Activated CD4-positive, alpha-beta T cell treated with anti-CD3 and anti-CD28 coated beads for 4 hours (primary cell): ENCODE results near the gene UHRF1.
"Not testable (repeated sequence)": the region's sequence is repeated elsewhere in the genome, so short reads cannot be mapped to it uniquely, and the experiment has no call there.

Experiments
- DNase-seq, 2 donors: peaks; one replicate each; pipeline ENCODE4 v3.0.0-alpha.2; 2020

Gene UHRF1

GRCh38 chr19:4938461-4938860 lies 29.2 kb downstream of the UHRF1 start:
- DNase-seq: not testable (repeated sequence)

GRCh38 chr19:4939466-4939865 lies 30.2 kb downstream of the UHRF1 start:
- no peak for DNase-seq

GRCh38 chr19:4941638-4942169 lies 32.4 kb downstream of the UHRF1 start:
- not testable (repeated sequence) for DNase-seq

- DNase-seq: not testable (repeated sequence)
Observed at GRCh38 chr19:4950650-4951049, 41.3 kb downstream of the UHRF1 start.

GRCh38 chr19:4951656-4952055 lies 42.4 kb downstream of the UHRF1 start:
- no peak for DNase-seq

- no peak for DNase-seq
Observed at GRCh38 chr19:4952945-4953344, 43.6 kb downstream of the UHRF1 start.

GRCh38 chr19:4954320-4955149 lies 45.2 kb downstream of the UHRF1 start:
- DNase-seq: not testable (repeated sequence)

- no peak for DNase-seq
Observed at GRCh38 chr19:4955274-4955673, 46.0 kb downstream of the UHRF1 start.

- DNase-seq: no peak
Observed at GRCh38 chr19:4957981-4958380, 48.7 kb downstream of the UHRF1 start.

- DNase-seq: no peak
Observed at GRCh38 chr19:4962085-4962619, 52.9 kb downstream of the UHRF1 start.

- no peak for DNase-seq
Observed at GRCh38 chr19:4965061-4965460, 55.8 kb downstream of the UHRF1 start.

- no peak for DNase-seq
Observed at GRCh38 chr19:4966591-4966990, 57.3 kb downstream of the UHRF1 start.

GRCh38 chr19:4967738-4968461 lies 58.6 kb downstream of the UHRF1 start:
- no peak for DNase-seq

GRCh38 chr19:4968462-4969291 lies 59.4 kb downstream of the UHRF1 start, which contains the start of gene KDM4B:
Gene KDM4B, plus strand, starts transcription at chr19:4969113. Its CDS starts 63,778 bp downstream, at chr19:5032891.
- peak; percentile 98 for DNase-seq

- no peak for DNase-seq
Observed at GRCh38 chr19:4969292-4969771, 60.0 kb downstream of the UHRF1 start.

GRCh38 chr19:4969772-4970531 lies 60.7 kb downstream of the UHRF1 start:
- DNase-seq: peak in 1 of 2 donors; percentile 6

- DNase-seq: no peak
Observed at GRCh38 chr19:4970558-4971423, 61.5 kb downstream of the UHRF1 start.

- peak; percentile 13 to 16 for DNase-seq
Observed at GRCh38 chr19:4971424-4971793, 62.1 kb downstream of the UHRF1 start.

GRCh38 chr19:4971816-4972495 lies 62.7 kb downstream of the UHRF1 start:
- no peak for DNase-seq
